HG03575 (cell line): ENCODE measurements around the gene NLRP14.

ENCODE experiments used
- ATAC-seq: cut with Tn5 transposase; IDR thresholded peaks from one replicate; pipeline ENCODE4 v1.9.1; 2021; ENCODE audit not compliant: unreplicated experiment, insufficient number of reproducible peaks, low FRiP score; ENCODE audit errors: extremely low read depth

NLRP14 gene

GRCh38 chr11:7034019-7034418, 13.7 kb downstream of the NLRP14 start:
- ATAC-seq: no peak

GRCh38 chr11:7046474-7047175, 26.3 kb downstream of the NLRP14 start:
- ATAC-seq: no peak

- no peak for ATAC-seq
Measured at GRCh38 chr11:7050191-7050590, 29.9 kb downstream of the NLRP14 start.

GRCh38 chr11:7056828-7057513, 36.7 kb downstream of the NLRP14 start:
- ATAC-seq: no peak

- no peak for ATAC-seq
Measured at GRCh38 chr11:7057641-7058040, 37.4 kb downstream of the NLRP14 start.

GRCh38 chr11:7060868-7061267, 40.6 kb downstream of the NLRP14 start:
- ATAC-seq: no peak

GRCh38 chr11:7062534-7062933, 42.3 kb downstream of the NLRP14 start:
- no peak for ATAC-seq

GRCh38 chr11:7072401-7073028, 52.2 kb downstream of the NLRP14 start:
- ATAC-seq: no peak

- ATAC-seq: no peak
Measured at GRCh38 chr11:7077101-7077500, 56.8 kb downstream of the NLRP14 start.

GRCh38 chr11:7079545-7080135, 59.4 kb downstream of the NLRP14 start:
- no peak for ATAC-seq

GRCh38 chr11:7080900-7081299, 60.6 kb downstream of the NLRP14 start:
- ATAC-seq: no peak

GRCh38 chr11:7081441-7081840, 61.2 kb downstream of the NLRP14 start:
- ATAC-seq: no peak

- no peak for ATAC-seq
Measured at GRCh38 chr11:7088921-7089320, 68.6 kb downstream of the NLRP14 start, which contains the start of gene RBMXL2. Gene RBMXL2 (plus strand): TSS chr11:7088998. CDS start chr11:7089121, 123 bp downstream.

- ATAC-seq: no peak
Measured at GRCh38 chr11:7089328-7090251, 69.3 kb downstream of the NLRP14 start.

- no peak for ATAC-seq
Measured at GRCh38 chr11:7098235-7098832, 78.1 kb downstream of the NLRP14 start.

- no peak for ATAC-seq
Measured at GRCh38 chr11:7115780-7116179, 95.5 kb downstream of the NLRP14 start.

GRCh38 chr11:7116370-7116769, 96.1 kb downstream of the NLRP14 start:
- ATAC-seq: no peak
